Measurements from ENCODE around the gene SUSD6.

DNA sequence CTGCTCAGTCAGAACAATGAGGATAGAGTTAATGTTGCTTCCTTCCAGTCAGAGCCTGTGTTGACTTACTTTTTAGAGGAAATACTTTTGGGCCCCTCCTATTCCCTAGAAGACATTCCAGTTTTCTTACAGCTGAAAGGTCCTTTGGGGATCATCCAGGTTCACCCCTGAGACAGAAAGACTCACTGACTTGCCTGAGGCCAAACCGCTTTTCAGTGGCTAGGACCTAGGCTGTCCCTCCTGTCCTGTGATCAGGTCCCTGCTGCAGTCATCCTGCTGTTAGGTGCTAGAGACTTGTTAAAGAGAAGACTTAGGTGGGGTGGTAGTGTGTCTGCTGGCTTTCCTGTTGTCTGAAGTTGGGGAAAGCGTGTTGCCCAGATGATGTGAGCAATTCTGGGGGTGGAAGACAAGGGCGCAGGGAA is 39.6 kb downstream of the SUSD6 start:
- TF ChIP-seq CTCF (IDR thresholded peaks at IDR 0.05; ENCODE audit: poor library complexity) = no peak
- TF ChIP-seq EZH2 (IDR thresholded peaks at IDR 0.05; ENCODE audit: borderline replicate concordance) = no peak
